SK-N-SH (cell line): Measurements from ENCODE around the gene ZNF564.

Experiments
- FOXJ3 ChIP-seq: sonication (generic); formaldehyde crosslinking; IDR thresholded peaks from 2 replicates; pipeline ENCODE4 v1.5.1; 2020; ENCODE audit warnings: mild to moderate bottlenecking, missing genetic modification reagents
- POLR2AphosphoS5 ChIP-seq: IDR thresholded peaks from 2 replicates; pipeline ENCODE4 v1.6.1; 2012; ENCODE audit warnings: low read depth, low read length
- SIN3A ChIP-seq: IDR thresholded peaks from 2 replicates; pipeline ENCODE4 v1.6.1; 2012; ENCODE audit warnings: low read depth, mild to moderate bottlenecking, low read length, moderate library complexity, borderline replicate concordance
- TAF1 ChIP-seq: IDR thresholded peaks from 2 replicates; pipeline ENCODE4 v1.6.1; 2012; ENCODE audit warnings: low read depth, mild to moderate bottlenecking, low read length, moderate library complexity, borderline replicate concordance
- TF ChIP-seq, protein P1 (sequence below): fragments of 200-600 bp; sonication (generic); IDR thresholded peaks from 2 replicates; pipeline ENCODE4 v1.6.1; 2017; ENCODE audit warnings: antibody characterized with exemption, mild to moderate bottlenecking, moderate library complexity

DNA sequence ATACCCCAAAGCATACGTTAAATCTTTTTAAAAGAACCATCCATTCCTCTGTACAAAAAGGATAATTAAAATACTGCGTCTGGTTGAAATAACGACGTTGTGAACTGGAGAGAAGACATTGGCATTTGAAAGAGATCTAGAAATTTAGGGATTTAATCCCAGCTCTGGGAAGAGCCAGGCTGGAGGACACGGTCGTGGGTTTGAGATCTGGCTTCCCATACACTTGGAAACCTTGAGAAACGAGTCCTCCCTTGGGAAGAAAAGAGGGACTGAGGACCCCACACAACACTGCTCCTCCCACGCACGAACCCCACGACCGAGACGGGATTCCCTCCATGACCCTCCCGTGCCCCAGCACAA lies 67.3 kb downstream of the ZNF564 start:
- TF ChIP-seq, protein P1, sequence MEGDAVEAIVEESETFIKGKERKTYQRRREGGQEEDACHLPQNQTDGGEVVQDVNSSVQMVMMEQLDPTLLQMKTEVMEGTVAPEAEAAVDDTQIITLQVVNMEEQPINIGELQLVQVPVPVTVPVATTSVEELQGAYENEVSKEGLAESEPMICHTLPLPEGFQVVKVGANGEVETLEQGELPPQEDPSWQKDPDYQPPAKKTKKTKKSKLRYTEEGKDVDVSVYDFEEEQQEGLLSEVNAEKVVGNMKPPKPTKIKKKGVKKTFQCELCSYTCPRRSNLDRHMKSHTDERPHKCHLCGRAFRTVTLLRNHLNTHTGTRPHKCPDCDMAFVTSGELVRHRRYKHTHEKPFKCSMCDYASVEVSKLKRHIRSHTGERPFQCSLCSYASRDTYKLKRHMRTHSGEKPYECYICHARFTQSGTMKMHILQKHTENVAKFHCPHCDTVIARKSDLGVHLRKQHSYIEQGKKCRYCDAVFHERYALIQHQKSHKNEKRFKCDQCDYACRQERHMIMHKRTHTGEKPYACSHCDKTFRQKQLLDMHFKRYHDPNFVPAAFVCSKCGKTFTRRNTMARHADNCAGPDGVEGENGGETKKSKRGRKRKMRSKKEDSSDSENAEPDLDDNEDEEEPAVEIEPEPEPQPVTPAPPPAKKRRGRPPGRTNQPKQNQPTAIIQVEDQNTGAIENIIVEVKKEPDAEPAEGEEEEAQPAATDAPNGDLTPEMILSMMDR = no peak
- no peak for TF ChIP-seq POLR2AphosphoS5
- no peak for TF ChIP-seq SIN3A
- no peak for TF ChIP-seq FOXJ3 (CRISPR knock-in tag)
- no peak for TF ChIP-seq TAF1
